SK-N-SH treated with all-trans-retinoic acid at 6 μM for 48 hours (cell line): ENCODE data around the gene ABLIM1.

Experiments
- ATAC-seq: fragments of 200-7000 bp; cut with Tn5 transposase; 3 replicates; pipeline ENCODE4 v1.9.1; 2020; ENCODE audit warnings: mild to moderate bottlenecking, moderate library complexity
- ARNTL ChIP-seq: fragments of 450-650 bp; formaldehyde crosslinking; IDR thresholded peaks from 2 replicates; pipeline ENCODE4 v1.5.0; 2020; ENCODE audit warnings: low read depth, mild to moderate bottlenecking, moderate library complexity, borderline replicate concordance
- ESRRG ChIP-seq: fragments of 250-450 bp; sonication (Bioruptor Pico); IDR thresholded peaks from 2 replicates; pipeline ENCODE4 v1.6.1; 2021; ENCODE audit warnings: mild to moderate bottlenecking
- GLIS3 ChIP-seq: fragments of 250-450 bp; sonication (Bioruptor Pico); IDR thresholded peaks from 2 replicates; pipeline ENCODE4 v1.5.0; 2020; ENCODE audit warnings: mild to moderate bottlenecking, moderate library complexity
- ISL1 ChIP-seq: fragments of 250-450 bp; sonication (Bioruptor Pico); IDR thresholded peaks from 2 replicates; pipeline ENCODE4 v2.1.2; 2022; ENCODE audit warnings: mild to moderate bottlenecking, moderate library complexity
- OSR1 ChIP-seq: fragments of 250-450 bp; sonication (Bioruptor Pico); IDR thresholded peaks from 2 replicates; pipeline ENCODE4 v1.8.0; 2022; ENCODE audit warnings: moderate library complexity, mild to moderate bottlenecking, inconsistent platforms
- PPARA ChIP-seq: fragments of 250-450 bp; sonication (Bioruptor Pico); IDR thresholded peaks from 2 replicates; pipeline ENCODE4 v1.5.0; 2020; ENCODE audit warnings: mild to moderate bottlenecking, borderline replicate concordance
- TOX ChIP-seq: fragments of 250-450 bp; sonication (Bioruptor Pico); IDR thresholded peaks from 2 replicates; pipeline ENCODE4 v1.8.0; 2021; ENCODE audit warnings: mild to moderate bottlenecking, moderate library complexity, borderline replicate concordance
- ZC3H10 ChIP-seq: fragments of 250-450 bp; sonication (Bioruptor Pico); IDR thresholded peaks from 2 replicates; pipeline ENCODE4 v1.5.1; 2021; ENCODE audit warnings: mild to moderate bottlenecking, moderate library complexity
- ZFP3 ChIP-seq: fragments of 250-450 bp; sonication (Bioruptor Pico); IDR thresholded peaks from 2 replicates; pipeline ENCODE4 v1.5.0; 2020; ENCODE audit warnings: mild to moderate bottlenecking, moderate library complexity
- ZNF70 ChIP-seq: fragments of 450-650 bp; formaldehyde crosslinking; IDR thresholded peaks from 2 replicates; pipeline ENCODE4 v1.5.0; 2020; ENCODE audit warnings: mild to moderate bottlenecking, moderate library complexity
- TF ChIP-seq, protein P1 (sequence below): fragments of 250-450 bp; sonication (Bioruptor Pico); IDR thresholded peaks from 2 replicates; pipeline ENCODE4 v1.8.0; 2021; ENCODE audit warnings: low read depth, mild to moderate bottlenecking, moderate library complexity, borderline replicate concordance
- TF ChIP-seq, protein P2 (sequence below): fragments of 250-450 bp; sonication (Bioruptor Pico); IDR thresholded peaks from 2 replicates; pipeline ENCODE4 v1.5.1; 2021; ENCODE audit warnings: mild to moderate bottlenecking, moderate library complexity
- TF ChIP-seq, protein P3 (sequence below): fragments of 250-450 bp; sonication (Bioruptor Pico); IDR thresholded peaks from 2 replicates; pipeline ENCODE4 v1.8.0; 2020; ENCODE audit warnings: mild to moderate bottlenecking, moderate library complexity, borderline replicate concordance
- TF ChIP-seq, protein P4 (sequence below): fragments of 250-450 bp; sonication (Bioruptor Pico); IDR thresholded peaks from 2 replicates; pipeline ENCODE4 v1.5.1; 2020; ENCODE audit warnings: low read depth, mild to moderate bottlenecking, moderate library complexity

Gene ABLIM1

DNA sequence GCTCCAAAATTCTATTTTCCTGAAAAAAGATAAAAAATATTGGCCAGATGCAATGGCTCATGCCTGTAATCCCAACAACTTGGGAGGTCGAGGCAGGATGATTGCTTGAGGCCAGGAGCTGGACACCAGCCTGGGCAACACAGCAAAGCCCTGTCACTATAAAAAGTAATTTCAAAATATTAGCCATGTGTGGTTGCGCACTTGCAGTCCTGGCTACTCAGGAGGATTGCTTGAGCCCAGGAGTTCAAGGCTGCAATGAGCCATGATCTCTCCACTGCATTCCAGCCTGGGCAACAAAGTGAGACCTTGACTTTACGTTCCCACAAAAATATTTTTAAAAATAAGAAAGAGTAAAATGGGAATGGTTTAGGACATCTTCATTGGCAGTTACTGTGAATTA lies 149.7 kb downstream of the ABLIM1 start:
- no peak for ATAC-seq
- no peak for TF ChIP-seq OSR1 (CRISPR knock-in tag)
- TF ChIP-seq, protein P1, sequence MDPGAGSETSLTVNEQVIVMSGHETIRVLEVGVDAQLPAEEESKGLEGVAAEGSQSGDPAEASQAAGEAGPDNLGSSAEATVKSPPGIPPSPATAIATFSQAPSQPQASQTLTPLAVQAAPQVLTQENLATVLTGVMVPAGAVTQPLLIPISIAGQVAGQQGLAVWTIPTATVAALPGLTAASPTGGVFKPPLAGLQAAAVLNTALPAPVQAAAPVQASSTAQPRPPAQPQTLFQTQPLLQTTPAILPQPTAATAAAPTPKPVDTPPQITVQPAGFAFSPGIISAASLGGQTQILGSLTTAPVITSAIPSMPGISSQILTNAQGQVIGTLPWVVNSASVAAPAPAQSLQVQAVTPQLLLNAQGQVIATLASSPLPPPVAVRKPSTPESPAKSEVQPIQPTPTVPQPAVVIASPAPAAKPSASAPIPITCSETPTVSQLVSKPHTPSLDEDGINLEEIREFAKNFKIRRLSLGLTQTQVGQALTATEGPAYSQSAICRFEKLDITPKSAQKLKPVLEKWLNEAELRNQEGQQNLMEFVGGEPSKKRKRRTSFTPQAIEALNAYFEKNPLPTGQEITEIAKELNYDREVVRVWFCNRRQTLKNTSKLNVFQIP (CRISPR knock-in tag): no peak
- TF ChIP-seq ESRRG (CRISPR knock-in tag): no peak
- TF ChIP-seq, protein P2, sequence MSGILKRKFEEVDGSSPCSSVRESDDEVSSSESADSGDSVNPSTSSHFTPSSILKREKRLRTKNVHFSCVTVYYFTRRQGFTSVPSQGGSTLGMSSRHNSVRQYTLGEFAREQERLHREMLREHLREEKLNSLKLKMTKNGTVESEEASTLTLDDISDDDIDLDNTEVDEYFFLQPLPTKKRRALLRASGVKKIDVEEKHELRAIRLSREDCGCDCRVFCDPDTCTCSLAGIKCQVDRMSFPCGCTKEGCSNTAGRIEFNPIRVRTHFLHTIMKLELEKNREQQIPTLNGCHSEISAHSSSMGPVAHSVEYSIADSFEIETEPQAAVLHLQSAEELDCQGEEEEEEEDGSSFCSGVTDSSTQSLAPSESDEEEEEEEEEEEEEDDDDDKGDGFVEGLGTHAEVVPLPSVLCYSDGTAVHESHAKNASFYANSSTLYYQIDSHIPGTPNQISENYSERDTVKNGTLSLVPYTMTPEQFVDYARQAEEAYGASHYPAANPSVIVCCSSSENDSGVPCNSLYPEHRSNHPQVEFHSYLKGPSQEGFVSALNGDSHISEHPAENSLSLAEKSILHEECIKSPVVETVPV (CRISPR knock-in tag): no peak
- TF ChIP-seq, protein P3, sequence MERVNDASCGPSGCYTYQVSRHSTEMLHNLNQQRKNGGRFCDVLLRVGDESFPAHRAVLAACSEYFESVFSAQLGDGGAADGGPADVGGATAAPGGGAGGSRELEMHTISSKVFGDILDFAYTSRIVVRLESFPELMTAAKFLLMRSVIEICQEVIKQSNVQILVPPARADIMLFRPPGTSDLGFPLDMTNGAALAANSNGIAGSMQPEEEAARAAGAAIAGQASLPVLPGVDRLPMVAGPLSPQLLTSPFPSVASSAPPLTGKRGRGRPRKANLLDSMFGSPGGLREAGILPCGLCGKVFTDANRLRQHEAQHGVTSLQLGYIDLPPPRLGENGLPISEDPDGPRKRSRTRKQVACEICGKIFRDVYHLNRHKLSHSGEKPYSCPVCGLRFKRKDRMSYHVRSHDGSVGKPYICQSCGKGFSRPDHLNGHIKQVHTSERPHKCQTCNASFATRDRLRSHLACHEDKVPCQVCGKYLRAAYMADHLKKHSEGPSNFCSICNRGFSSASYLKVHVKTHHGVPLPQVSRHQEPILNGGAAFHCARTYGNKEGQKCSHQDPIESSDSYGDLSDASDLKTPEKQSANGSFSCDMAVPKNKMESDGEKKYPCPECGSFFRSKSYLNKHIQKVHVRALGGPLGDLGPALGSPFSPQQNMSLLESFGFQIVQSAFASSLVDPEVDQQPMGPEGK (CRISPR knock-in tag): no peak
- no peak for TF ChIP-seq ARNTL (CRISPR knock-in tag)
- TF ChIP-seq TOX: no peak
- no peak for TF ChIP-seq ZNF70
- TF ChIP-seq, protein P4, sequence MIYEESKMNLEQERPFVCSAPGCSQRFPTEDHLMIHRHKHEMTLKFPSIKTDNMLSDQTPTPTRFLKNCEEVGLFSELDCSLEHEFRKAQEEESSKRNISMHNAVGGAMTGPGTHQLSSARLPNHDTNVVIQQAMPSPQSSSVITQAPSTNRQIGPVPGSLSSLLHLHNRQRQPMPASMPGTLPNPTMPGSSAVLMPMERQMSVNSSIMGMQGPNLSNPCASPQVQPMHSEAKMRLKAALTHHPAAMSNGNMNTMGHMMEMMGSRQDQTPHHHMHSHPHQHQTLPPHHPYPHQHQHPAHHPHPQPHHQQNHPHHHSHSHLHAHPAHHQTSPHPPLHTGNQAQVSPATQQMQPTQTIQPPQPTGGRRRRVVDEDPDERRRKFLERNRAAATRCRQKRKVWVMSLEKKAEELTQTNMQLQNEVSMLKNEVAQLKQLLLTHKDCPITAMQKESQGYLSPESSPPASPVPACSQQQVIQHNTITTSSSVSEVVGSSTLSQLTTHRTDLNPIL: no peak

DNA sequence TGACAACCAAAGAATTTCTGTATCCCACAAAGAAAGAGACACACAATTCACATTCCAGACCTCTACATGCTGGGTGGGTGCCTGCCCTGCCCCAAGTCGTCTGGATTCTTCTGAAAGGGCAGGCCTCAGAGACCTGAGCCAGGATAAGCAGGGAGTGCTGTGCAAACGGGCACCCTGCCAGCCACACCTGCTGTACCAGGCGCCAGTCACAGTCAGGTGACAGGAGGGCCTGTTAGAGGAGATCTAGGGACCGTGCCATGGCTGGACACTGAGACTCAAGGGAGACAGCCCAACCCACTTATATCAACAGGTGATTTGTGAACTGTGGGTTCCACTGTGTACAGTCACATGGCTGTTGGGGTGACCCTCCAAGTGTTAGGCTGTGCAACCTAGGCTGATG lies 150.6 kb downstream of the ABLIM1 start:
- TF ChIP-seq PPARA (no peak), ISL1 (CRISPR knock-in tag) (peak; percentile 10; the same call in 1 of the 2 replicates)
- ATAC-seq: no peak

DNA sequence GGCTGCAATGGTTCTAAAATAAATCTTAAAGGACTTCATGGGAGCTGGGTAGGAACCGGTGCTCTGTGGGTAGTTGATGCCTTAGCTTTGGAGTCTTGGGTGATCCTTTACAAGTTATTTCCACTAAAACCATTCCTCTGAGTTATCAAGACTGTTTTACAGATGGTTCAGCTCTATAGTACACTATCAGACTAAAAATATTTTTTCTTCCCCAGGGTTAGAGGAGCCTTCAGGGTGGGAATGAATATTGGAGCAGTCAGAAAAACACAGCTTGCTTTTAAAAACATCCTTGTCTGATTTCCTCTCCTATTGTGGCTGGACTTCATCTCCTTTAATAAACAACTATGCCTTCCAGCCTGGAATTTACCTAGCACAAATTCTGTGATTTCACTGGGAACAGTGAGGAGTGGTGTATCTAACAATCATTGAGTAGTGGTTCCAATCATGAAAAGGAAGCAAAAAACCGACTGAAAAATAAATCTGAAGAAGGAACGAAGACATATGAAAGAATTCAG lies 151.1 kb downstream of the ABLIM1 start:
- no peak; the same call in 2 of the 3 replicates for ATAC-seq
- TF ChIP-seq GLIS3 (CRISPR knock-in tag) (no peak), ZC3H10 (CRISPR knock-in tag) (no peak), TOX (no peak)
- TF ChIP-seq, protein P2 (CRISPR knock-in tag): no peak
- TF ChIP-seq, protein P4: no peak

DNA sequence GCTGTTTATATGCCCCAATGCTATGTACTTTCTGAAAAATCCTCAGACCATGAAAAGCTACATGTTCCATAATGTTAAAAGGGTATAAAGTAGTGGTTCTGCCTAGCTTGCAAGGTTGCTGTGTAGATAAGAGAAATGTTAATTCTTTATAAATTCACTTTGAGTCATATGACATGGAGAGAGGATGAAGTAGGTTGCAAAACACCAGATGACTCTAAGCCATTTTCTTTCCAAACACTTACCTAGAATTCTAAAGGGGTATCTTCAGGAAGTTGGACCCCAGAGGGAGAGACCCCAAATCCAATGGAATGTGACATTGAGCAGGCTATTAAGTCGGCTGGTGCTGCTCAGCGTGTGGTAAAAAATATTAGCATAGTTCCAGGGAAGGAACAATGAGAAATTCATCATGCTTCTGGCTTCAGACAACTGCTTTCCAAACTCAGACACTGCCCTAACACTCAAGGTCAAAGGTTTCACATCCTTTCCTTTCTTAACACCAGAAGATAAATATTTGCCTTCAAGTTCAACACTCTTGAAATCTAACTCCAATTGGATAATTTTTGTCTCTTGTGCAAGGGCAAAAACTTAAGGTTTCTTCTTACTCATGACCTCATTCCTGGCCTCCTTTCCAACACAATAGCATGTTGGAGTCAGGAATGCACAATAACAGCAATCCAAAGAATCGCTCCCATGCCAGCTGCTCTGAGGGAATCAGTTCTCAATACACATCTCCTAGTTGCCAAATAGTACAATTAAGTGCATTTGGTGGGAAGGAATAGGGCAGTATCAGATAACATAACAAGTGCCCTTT lies 153.1 kb downstream of the ABLIM1 start:
- TF ChIP-seq ZFP3: no peak
- no peak for TF ChIP-seq ZC3H10 (CRISPR knock-in tag)
- TF ChIP-seq ISL1 (CRISPR knock-in tag): peak; percentile 78
- no peak for TF ChIP-seq TOX
- no peak for TF ChIP-seq PPARA
- no peak for TF ChIP-seq ARNTL (CRISPR knock-in tag)
- TF ChIP-seq, protein P3 (CRISPR knock-in tag): no peak
- TF ChIP-seq, protein P1 (CRISPR knock-in tag): no peak
- ATAC-seq: peak; percentile 86
